ENCODE measurements around the gene CHADL.
"Not testable (repeated sequence)": the region's sequence is repeated elsewhere in the genome, so short reads cannot be mapped to it uniquely, and the experiment has no call there.

The CHADL gene

GRCh38 chr22:41181349-41182241 is 59.1 kb downstream of the CHADL start:
- DNase-seq (ENCODE audit: low read depth): peak; percentile 74

- no peak for DNase-seq (ENCODE audit: low read depth)
These were observed 59.8 kb downstream of the CHADL start for GRCh38 chr22:41180926-41181325.

GRCh38 chr22:41180362-41180761 is 60.4 kb downstream of the CHADL start:
- not testable (repeated sequence) for DNase-seq (ENCODE audit: low read depth)
